Tibial nerve (tissue), 4 donors: ENCODE measurements around the gene MAD2L1.

Experiments used
- EP300 ChIP-seq, 2 donors: sonication (generic); formaldehyde crosslinking; IDR thresholded peaks; one replicate each; pipeline ENCODE4 v1.6.1; 2017; ENCODE audit warnings: antibody characterized with exemption in 2 of 2, mild to moderate bottlenecking in 1 of 2
- POLR2A ChIP-seq, 2 donors: fragments of 450-650 bp; IDR thresholded peaks; one replicate each; pipeline ENCODE4 v1.6.1; 2017; ENCODE audit warnings: antibody characterized with exemption in 2 of 2, mild to moderate bottlenecking in 2 of 2, moderate library complexity in 2 of 2
- TF ChIP-seq, protein P1 (sequence below), 5 experiments: fragments of 200-600 bp in 3 of 5; fragments of 450-650 bp in 2 of 5; sonication (generic) in 3 of 5; IDR thresholded peaks; one replicate each; pipeline ENCODE4 v1.5.1; 2016 to 2019; ENCODE audit warnings: antibody characterized with exemption in 5 of 5, mild to moderate bottlenecking in 3 of 5, moderate library complexity in 2 of 5

DNA sequence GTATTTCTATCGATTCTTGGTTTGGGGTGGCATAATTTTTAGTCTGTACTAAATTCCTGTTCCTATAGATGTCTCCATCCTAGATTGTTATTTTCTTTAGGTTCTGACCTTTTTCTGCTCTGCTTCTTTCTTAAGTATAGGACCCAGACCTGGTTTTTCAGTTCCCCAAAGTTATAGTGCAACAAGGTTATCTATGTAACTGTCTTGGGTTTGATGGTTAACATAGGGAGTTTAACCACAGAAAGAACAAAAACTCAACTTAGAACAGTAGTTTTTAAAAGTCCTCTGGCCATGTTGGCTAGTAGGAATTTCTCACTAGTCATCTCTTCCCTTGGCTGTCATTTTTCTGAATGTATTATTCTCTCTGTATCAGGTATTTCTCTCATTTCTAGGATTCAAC, 38.8 kb upstream of the MAD2L1 start:
- TF ChIP-seq, protein P1, sequence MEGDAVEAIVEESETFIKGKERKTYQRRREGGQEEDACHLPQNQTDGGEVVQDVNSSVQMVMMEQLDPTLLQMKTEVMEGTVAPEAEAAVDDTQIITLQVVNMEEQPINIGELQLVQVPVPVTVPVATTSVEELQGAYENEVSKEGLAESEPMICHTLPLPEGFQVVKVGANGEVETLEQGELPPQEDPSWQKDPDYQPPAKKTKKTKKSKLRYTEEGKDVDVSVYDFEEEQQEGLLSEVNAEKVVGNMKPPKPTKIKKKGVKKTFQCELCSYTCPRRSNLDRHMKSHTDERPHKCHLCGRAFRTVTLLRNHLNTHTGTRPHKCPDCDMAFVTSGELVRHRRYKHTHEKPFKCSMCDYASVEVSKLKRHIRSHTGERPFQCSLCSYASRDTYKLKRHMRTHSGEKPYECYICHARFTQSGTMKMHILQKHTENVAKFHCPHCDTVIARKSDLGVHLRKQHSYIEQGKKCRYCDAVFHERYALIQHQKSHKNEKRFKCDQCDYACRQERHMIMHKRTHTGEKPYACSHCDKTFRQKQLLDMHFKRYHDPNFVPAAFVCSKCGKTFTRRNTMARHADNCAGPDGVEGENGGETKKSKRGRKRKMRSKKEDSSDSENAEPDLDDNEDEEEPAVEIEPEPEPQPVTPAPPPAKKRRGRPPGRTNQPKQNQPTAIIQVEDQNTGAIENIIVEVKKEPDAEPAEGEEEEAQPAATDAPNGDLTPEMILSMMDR (IDR thresholded peaks at IDR 0.05), result no peak
- TF ChIP-seq POLR2A (IDR thresholded peaks at IDR 0.05), result no peak
- no peak for TF ChIP-seq EP300 (IDR thresholded peaks at IDR 0.05)
